SK-N-SH treated with all-trans-retinoic acid at 6 μM for 48 hours (cell line): ENCODE data around the gene USP12.

Source experiments
- CSRNP3 ChIP-seq: fragments of 250-450 bp; sonication (Bioruptor Pico); IDR thresholded peaks from 2 replicates; pipeline ENCODE4 v1.5.1; 2021; ENCODE audit warnings: mild to moderate bottlenecking, moderate library complexity
- PATZ1 ChIP-seq: fragments of 250-450 bp; sonication (Bioruptor Pico); IDR thresholded peaks from 2 replicates; pipeline ENCODE4 v1.8.0; 2020; ENCODE audit warnings: mild to moderate bottlenecking, moderate library complexity, borderline replicate concordance
- ZC3H10 ChIP-seq: fragments of 250-450 bp; sonication (Bioruptor Pico); IDR thresholded peaks from 2 replicates; pipeline ENCODE4 v1.5.1; 2021; ENCODE audit warnings: mild to moderate bottlenecking, moderate library complexity

- no peak for TF ChIP-seq CSRNP3
- TF ChIP-seq PATZ1 (CRISPR knock-in tag), result no peak
- no peak for TF ChIP-seq ZC3H10
These were observed 10.2 kb downstream of the USP12 start for GRCh38 chr13:27161423-27161822.
